Fibroblast of lung (primary cell): ENCODE measurements around the gene HSPG2.

ENCODE experiments used
- CTCF ChIP-seq, 2 donors: IDR thresholded peaks in 1 of 2; conservative IDR thresholded peaks in 1 of 2; 1 replicate in 1 of 2; 2 replicates in 1 of 2; pipeline ENCODE4 v1.5.1; 2011 to 2012; ENCODE audit warnings: low read length in 2 of 2, control low read depth in 1 of 2, inconsistent platforms in 1 of 2, low read depth in 1 of 2, mild to moderate bottlenecking in 1 of 2
- EZH2 ChIP-seq: IDR thresholded peaks from 2 replicates; pipeline ENCODE4 v1.5.1; 2012; ENCODE audit warnings: low read length, control low read depth, mild to moderate bottlenecking; ENCODE audit errors: missing control alignments

GRCh38 chr1:21951226-21951870 is 14.2 kb upstream of the HSPG2 start:
- TF ChIP-seq CTCF (conservative IDR thresholded peaks at IDR 0.05 in 1 of 2, IDR thresholded peaks at IDR 0.05 in 1 of 2; ENCODE audit: low read depth in 1 of 2, low read length in 2 of 2) = no peak
- TF ChIP-seq EZH2 = no peak
